PC-9 (cell line): ENCODE results near the gene JSRP1. TPM values are rescaled to one million over a fixed set of nuclear protein-coding genes. Genes with fewer than 3 reads are reported as not detected.

Experiments used
- BruUV-seq: library from RNA; stranded (reverse); fragments of 400-500 nt; replicated peaks from 2 replicates; lab custom pipeline; 2021; lab: Mats Ljungman, UMichigan
- CTCF ChIA-PET: fragments of 300-600 bp; sonication (Branson Sonifier 250); formaldehyde crosslinking; loops from one replicate; lab custom pipeline; 2022; ENCODE audit warnings: antibody characterized with exemption; lab: Charles Lee
- POLR2A ChIA-PET: fragments of 300-600 bp; sonication (Branson Sonifier 250); formaldehyde crosslinking; loops from one replicate; lab custom pipeline; 2022; ENCODE audit warnings: antibody characterized with exemption; ENCODE audit not compliant: unreplicated experiment; lab: Charles Lee
- DNase-seq, 2 experiments: peaks; one replicate each; pipeline versions ENCODE4 v3.0.0 to v3.0.0-alpha.2; 2015 to 2022; ENCODE audit warnings: mixed read lengths in 1 of 2
- H2AFZ ChIP-seq: fragments of 200-600 bp; sonication (generic); 2 replicates; pipeline ENCODE4 v1.8.1; 2017; ENCODE audit warnings: antibody characterized with exemption
- H3F3A ChIP-seq: fragments of 200-600 bp; sonication (generic); 2 replicates; pipeline ENCODE4 v1.8.1; 2017; ENCODE audit warnings: antibody characterized with exemption, mild to moderate bottlenecking, low read depth; ENCODE audit not compliant: insufficient read depth
- H3K27ac ChIP-seq: fragments of 200-600 bp; sonication (generic); 2 replicates; pipeline ENCODE4 v1.6.1; 2016; ENCODE audit warnings: mixed run types
- H3K27me3 ChIP-seq: fragments of 200-600 bp; sonication (generic); 2 replicates; pipeline ENCODE4 v1.6.1; 2016; ENCODE audit warnings: low read depth, mixed run types; ENCODE audit not compliant: insufficient read depth
- H3K36me3 ChIP-seq: fragments of 200-600 bp; sonication (generic); 2 replicates; pipeline ENCODE4 v1.6.1; 2016; ENCODE audit warnings: low read depth, mixed run types
- H3K4me1 ChIP-seq: fragments of 200-600 bp; sonication (generic); replicated peaks from 2 replicates; pipeline ENCODE4 v1.6.1; 2016; ENCODE audit warnings: mixed run types; ENCODE audit not compliant: insufficient read depth
- H3K4me2 ChIP-seq: fragments of 200-600 bp; sonication (generic); 2 replicates; pipeline ENCODE4 v1.6.1; 2017; ENCODE audit warnings: mixed run types
- H3K4me3 ChIP-seq: fragments of 200-600 bp; sonication (generic); 2 replicates; pipeline ENCODE4 v1.6.1; 2016; ENCODE audit warnings: mixed run types
- H3K79me2 ChIP-seq: fragments of 200-600 bp; sonication (generic); 2 replicates; pipeline ENCODE4 v1.6.1; 2017; ENCODE audit warnings: low read depth, mixed run types
- H3K9me2 ChIP-seq: fragments of 200-600 bp; sonication (generic); 2 replicates; pipeline ENCODE4 v1.8.1; 2017; ENCODE audit warnings: mild to moderate bottlenecking; ENCODE audit not compliant: insufficient read depth
- H3K9me3 ChIP-seq: fragments of 200-600 bp; sonication (generic); 2 replicates; pipeline ENCODE4 v1.8.1; 2016; ENCODE audit warnings: low read depth; ENCODE audit not compliant: insufficient read depth
- H4K20me1 ChIP-seq: fragments of 200-600 bp; sonication (generic); 2 replicates; pipeline ENCODE4 v1.8.1; 2017; ENCODE audit not compliant: insufficient read depth
- CTCF ChIP-seq: fragments of 200-600 bp; sonication (generic); conservative IDR thresholded peaks from 2 replicates; pipeline ENCODE4 v1.6.1; 2017; ENCODE audit warnings: mixed run types, antibody characterized with exemption, mild to moderate bottlenecking, moderate library complexity
- EZH2 ChIP-seq: fragments of 200-600 bp; sonication (generic); IDR thresholded peaks from 2 replicates; pipeline ENCODE4 v1.8.0; 2017; ENCODE audit warnings: antibody characterized with exemption, low read depth
- intact Hi-C: fragments of 100-400 bp; cut with micrococcal nuclease; formaldehyde crosslinking; loops from one replicate; pipeline ENCODE4 v1.10.0; 2022; ENCODE audit not compliant: unreplicated experiment
- total RNA-seq: library from RNA; stranded (reverse); gene quantifications from 2 replicates; pipeline ENCODE4 v1.2.3, GENCODE V29; 2021

The JSRP1 gene
- total RNA-seq, 1 experiment from 2014 or later: 1.1 TPM

- intact Hi-C loops: no loop called here
- no TSS peak for BruUV-seq
- no peaks in the 10 kb centered on the region for H3K36me3 ChIP-seq
- no peaks in the 10 kb centered on the region for H3K9me2 ChIP-seq
- DNase-seq: no peak
- H3F3A ChIP-seq: no peaks in the 10 kb centered on the region
- no peaks in the 10 kb centered on the region for H3K79me2 ChIP-seq
- no peak overlapping the region for H3K4me2 ChIP-seq
- no peaks in the 10 kb centered on the region for H3K9me3 ChIP-seq
- CTCF ChIA-PET: no interaction called here
- H3K27me3 ChIP-seq: no peaks in the 10 kb centered on the region
- no peaks in the 10 kb centered on the region for H3K4me1 ChIP-seq
- no peak overlapping the region for H3K4me3 ChIP-seq
- H3K27ac ChIP-seq: no peak overlapping the region
- no peak overlapping the region for H2AFZ ChIP-seq
- POLR2A ChIA-PET: no interaction called here
- no peaks in the 10 kb centered on the region for H4K20me1 ChIP-seq
- TF ChIP-seq EZH2 (no peak), CTCF (no peak)
Measured at GRCh38 chr19:2219726-2220125, 36.5 kb downstream of the JSRP1 start.

DNA sequence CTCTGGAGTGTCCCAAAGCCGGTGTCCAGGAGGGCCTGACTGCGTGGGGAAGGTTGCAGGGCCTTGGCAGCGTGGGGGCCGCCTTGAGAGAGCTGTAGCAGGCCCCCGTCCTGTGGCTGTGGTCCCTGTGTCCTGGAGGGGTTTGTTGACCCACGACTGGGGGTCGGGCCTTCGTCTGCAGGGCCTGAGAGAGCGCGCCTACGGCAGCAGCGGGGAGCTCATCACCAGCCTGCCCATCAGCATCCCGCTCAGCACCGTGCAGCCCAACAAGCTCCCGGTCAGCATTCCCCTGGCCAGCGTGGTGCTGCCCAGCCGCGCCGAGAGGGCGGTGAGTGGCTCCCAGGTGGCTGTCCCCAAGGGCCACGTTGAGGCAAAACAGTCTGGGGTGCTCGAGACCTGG is 38.6 kb downstream of the JSRP1 start:
- H3F3A ChIP-seq: no peaks in the 10 kb centered on the region
- no TSS peak for BruUV-seq
- intact Hi-C loops: no loop called here
- H2AFZ ChIP-seq: no peak overlapping the region
- no peak overlapping the region for H3K4me3 ChIP-seq
- no peak overlapping the region for H3K27ac ChIP-seq
- no peaks in the 10 kb centered on the region for H3K9me3 ChIP-seq
- no peaks in the 10 kb centered on the region for H3K27me3 ChIP-seq
- H4K20me1 ChIP-seq: no peaks in the 10 kb centered on the region
- H3K79me2 ChIP-seq: no peaks in the 10 kb centered on the region
- no peak for DNase-seq
- no peaks in the 10 kb centered on the region for H3K9me2 ChIP-seq
- ChIA-PET CTCF (no interaction called here), POLR2A (no interaction called here)
- H3K36me3 ChIP-seq: no peaks in the 10 kb centered on the region
- H3K4me2 ChIP-seq: no peak overlapping the region
- no peak for TF ChIP-seq EZH2
- TF ChIP-seq CTCF: no peak
- no peaks in the 10 kb centered on the region for H3K4me1 ChIP-seq

- Histone ChIP-seq H3K36me3 (no peaks in the 10 kb centered on the region), H3K4me1 (no peaks in the 10 kb centered on the region), H3K9me3 (no peaks in the 10 kb centered on the region), H3K27ac (no peak overlapping the region), H3K79me2 (no peaks in the 10 kb centered on the region), H3K27me3 (no peaks in the 10 kb centered on the region), H2AFZ (no peak overlapping the region), H3K4me3 (no peak overlapping the region), H4K20me1 (no peaks in the 10 kb centered on the region), H3F3A (no peaks in the 10 kb centered on the region), H3K9me2 (no peaks in the 10 kb centered on the region), H3K4me2 (no peak overlapping the region)
- intact Hi-C loops: no loop called here
- no peak for DNase-seq
- ChIA-PET CTCF (no interaction called here), POLR2A (no interaction called here)
- no peak for TF ChIP-seq CTCF
- TF ChIP-seq EZH2: no peak
- BruUV-seq: no TSS peak
Measured at GRCh38 chr19:2216361-2217225, 39.6 kb downstream of the JSRP1 start.
